ENCODE results near the gene NOS1AP.

Gene NOS1AP

DNA sequence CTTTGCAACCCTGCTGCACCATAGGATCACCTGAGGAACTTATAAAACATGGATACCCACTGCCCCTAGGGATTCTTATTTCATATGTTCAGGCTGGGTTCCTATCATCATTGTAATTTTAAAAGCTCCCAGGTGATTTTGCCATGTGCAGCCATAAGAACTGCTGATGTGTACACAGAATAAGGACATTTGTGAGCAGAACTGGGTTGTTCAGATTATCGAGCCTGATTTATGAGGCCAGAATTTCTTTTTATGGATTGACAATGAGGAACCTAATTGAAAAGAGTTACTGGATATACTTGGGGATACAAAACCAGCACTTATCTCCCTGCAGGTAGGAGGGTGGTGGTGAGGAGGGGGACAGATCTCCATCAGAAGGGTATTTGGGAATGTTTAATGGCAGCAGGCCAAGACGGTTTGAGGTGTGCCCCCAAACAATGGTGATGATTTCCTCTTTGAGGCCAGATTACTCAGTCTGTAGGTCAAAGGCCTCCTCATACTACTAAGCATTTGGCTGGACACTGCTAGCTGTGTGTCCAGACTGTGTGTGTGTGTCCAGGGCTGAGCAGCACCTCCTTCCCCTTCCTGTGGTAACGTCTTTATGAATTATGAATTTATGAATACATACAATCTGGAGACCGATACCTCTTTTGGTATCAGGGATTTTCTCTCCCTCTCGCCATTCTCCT lies 18.9 kb downstream of the NOS1AP start:
- no peak for DNase-seq (ENCODE audit: low read depth in 2 of 2, low spot score in 1 of 2)

DNA sequence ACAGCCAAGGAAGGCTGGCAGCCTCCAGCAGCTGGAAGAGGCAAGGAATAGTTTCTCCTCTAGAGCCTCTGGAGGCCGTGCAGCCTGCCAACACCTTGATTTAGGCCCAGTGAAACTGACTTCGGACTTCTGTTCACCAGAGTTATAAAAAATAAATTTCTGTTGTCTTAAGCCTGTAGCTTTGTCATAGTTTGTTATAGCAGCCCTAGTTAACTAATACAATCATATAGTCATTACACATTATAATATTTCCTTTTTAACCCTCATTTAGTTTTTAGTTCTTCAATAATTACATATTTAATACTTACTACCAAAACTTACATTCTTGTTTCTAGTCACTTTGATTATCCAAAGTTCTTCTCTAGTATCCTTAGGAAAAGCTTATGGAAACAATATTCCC lies 20.3 kb downstream of the NOS1AP start:
- DNase-seq (ENCODE audit: low read depth in 2 of 2, low spot score in 1 of 2) = no peak

DNA sequence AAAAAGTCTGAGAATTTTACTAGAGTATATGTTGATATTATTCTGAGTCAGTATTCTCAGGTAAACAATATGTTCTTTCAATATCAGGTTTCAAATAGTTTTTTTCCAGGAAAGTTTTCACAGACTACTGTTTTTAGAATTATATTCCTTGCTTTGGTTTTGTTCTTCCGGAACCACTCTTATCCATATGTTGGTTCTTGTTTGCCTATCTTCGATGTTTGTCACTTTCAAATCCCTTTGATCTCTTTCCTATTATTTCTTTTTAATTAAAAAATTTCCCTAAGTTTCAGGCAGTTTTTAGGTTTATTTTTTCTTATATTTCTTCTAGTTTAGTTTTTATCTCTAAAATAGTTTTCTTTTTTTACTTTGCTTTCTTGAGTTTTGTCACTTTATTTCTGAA lies 20.9 kb downstream of the NOS1AP start:
- no peak for DNase-seq (ENCODE audit: low read depth in 2 of 2, low spot score in 1 of 2)

DNA sequence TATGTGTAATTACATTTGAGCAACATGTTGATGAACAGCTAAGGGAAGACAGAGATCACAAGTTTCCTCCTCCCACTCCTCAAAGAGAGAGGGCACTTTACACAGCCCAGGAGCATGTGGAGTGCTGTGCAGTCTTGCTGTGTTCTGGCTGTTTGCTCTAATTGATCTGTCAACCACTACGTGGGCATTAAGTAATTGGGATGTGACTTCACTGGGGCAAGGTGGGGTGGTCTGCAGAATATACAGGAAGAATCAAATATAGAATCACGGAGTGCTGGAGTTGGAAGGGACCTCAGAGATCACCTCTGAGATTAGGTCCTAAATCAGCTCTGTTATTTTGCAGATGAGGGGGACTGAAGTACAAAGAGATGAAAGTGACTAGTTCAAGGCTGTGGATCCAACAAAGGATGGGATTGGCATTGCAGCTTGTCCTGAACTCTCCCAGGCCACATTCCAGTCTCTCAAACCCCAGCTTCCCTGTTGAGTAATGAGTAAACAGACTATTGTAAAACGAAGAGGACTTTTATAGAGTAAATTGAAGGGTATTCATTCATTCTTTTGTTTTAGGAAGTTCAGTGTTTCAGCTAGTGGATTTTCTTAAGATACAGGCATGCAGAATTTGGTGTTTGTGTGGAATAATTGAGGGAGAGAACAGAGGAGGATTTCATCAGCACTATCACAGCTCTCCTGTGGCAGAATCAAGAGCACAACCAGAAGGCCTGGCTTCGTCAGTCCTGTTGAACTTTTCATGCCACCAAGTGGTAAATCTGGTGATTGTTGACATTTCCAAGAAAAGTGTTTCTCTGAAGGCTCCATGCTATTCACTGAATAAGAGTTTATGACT lies 22.4 kb downstream of the NOS1AP start:
- DNase-seq (ENCODE audit: low read depth in 2 of 2, low spot score in 1 of 2) = no peak

DNA sequence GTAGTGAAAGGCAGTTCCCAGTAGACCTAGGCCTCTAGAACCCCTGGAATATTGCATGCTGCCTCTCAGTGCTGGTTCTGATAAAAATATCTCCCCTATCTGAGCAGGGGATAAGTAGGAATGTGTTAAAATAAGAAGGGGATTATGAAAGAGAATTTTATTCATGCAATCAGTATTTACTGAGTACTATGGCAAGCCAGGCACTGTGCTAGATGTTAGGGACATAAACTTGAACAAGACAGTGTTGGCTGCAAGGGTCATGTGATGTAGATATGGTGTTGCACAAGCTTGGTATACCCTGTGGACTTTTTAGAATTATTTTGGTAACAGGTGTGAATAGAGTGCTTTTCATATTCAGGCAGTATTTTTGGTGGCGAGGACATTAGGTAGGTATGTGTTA lies 23.6 kb downstream of the NOS1AP start:
- DNase-seq (ENCODE audit: low read depth in 2 of 2, low spot score in 1 of 2) = no peak

DNA sequence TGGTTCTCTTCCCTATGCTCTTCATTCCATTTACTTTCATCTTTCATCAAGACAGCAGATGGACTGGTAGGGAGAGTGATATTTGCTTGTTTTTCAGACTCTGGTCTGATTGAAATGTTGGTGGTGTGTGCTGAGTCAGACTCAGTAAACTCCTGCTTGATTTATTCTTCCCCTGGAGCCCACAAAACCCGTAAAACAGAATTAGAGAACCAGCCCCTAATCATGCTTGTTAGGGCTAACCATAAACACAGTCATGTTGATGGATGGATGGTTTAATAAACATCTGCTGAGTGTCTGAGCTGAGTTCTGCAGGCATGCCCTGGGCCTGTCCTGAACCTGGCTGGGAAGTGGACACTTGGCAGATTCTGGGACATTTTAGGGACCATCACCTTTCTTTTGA lies 24.8 kb downstream of the NOS1AP start:
- no peak for DNase-seq (ENCODE audit: low read depth in 2 of 2, low spot score in 1 of 2)

DNA sequence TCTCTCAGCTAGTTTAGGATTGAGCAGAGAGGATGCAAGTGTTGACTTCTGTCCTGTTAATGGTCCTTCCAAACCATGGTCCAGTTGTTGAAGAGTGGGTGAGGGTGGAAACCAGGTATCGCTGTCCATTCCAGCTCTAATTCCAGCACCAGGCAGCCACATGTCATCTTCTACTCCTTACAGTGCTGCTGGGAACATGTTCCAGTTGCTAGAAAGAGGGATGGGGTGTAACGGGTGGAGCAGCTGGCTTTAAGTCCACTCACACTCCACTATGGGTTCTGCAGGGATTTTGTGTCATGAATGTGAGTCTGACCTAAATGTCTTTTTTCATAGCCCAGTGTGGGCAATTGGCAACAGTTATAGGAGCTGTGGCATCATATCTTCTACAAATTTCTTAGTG lies 25.2 kb downstream of the NOS1AP start:
- DNase-seq (ENCODE audit: low read depth in 2 of 2, low spot score in 1 of 2) = no peak

DNA sequence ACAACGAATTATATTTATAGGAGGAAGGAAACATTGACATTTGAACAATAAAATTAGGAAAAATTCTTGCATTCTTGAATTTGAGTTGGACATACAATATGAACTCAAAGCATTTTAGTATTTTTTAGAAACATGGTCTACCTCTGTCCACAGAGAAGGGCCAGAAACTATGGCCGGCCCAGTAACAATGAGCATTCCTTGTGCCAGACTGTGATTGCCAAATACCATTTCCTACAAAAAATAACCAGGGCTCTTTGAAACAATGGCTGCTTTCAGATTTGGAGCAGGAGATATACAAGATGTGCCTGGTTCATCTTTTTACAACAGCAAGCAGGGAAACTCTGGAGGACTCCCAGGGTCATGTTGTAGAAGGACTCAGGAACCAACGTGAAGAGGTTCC lies 38.4 kb downstream of the NOS1AP start:
- DNase-seq (ENCODE audit: low read depth in 2 of 2, low spot score in 1 of 2) = no peak

DNA sequence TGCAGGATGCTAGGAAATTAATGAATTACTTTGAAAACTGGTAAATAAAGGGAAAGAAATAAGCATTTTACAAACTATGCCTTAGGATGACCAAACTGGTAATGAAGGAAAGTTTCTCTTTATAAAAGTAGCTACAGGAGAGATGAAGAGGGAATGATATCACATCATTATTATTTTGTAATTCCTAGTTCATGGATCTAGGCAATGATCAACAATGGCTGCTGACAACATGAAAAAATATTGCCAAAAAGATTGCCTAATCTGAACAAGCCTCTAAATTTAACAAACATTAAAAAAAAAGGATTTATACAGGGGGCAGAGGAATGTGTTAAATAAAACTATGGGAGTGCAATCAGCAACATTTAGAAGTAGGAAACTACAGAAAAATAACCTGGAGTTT lies 38.9 kb downstream of the NOS1AP start:
- no peak for DNase-seq (ENCODE audit: low read depth in 2 of 2, low spot score in 1 of 2)

DNA sequence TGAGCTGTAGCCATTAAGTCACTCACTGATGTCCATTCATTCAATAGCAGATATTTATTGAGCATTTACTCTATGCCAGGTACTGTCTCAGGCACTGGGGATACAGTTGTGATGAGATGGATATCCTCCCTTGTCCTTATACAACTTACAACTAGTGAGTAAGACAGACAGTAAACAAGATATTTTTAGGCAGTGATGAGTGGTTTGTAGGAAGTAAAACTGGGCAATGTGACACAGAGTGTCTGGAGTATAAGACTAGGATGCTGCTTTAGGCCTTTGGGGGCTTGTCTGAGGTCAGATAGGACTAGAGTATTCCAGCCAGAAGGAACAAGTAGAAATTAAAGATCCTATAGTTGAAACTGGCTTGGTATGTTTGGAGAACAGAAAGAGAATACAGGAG lies 41.4 kb downstream of the NOS1AP start:
- DNase-seq (ENCODE audit: low read depth in 2 of 2, low spot score in 1 of 2) = no peak

DNA sequence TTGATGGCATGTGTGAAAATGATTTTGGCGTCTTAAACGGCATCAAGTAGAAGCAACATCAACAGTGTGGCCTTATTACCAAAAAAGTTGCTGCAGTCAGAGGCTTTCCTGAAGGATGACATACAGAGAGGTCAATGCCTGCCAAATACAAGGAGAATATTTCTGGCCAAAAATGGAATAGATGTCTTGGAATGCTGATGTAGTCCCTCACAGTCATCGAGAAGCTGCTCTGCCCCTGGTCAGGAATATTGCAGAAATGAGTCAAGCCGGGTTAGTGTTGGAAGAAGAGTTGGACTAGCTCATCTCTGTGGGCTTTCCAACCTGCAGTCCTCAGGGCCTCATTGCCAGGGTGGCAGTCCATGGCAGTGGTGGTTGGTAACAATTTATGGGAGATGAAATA lies 42.1 kb downstream of the NOS1AP start:
- DNase-seq (ENCODE audit: low read depth in 2 of 2, low spot score in 1 of 2) = no peak

DNA sequence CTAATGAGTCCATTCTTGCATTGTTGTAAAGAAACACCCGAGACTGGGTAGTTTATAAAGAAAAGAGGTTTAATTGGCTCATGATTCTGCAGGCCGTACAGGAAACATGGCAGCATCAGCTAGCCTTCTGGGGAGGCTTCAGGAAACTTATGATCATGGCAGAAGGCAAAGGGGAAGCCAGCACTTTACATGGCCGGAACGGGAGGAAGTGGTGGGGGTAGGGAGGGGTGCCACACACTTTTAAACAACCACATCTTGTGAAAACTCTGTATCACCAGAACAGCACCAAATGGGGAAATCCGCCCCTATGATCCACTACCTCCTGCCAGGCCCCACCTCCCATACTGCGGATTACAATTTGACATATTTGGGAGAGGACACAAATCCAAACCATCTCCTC lies 43.9 kb downstream of the NOS1AP start:
- DNase-seq (ENCODE audit: low read depth in 2 of 2, low spot score in 1 of 2) = no peak

DNA sequence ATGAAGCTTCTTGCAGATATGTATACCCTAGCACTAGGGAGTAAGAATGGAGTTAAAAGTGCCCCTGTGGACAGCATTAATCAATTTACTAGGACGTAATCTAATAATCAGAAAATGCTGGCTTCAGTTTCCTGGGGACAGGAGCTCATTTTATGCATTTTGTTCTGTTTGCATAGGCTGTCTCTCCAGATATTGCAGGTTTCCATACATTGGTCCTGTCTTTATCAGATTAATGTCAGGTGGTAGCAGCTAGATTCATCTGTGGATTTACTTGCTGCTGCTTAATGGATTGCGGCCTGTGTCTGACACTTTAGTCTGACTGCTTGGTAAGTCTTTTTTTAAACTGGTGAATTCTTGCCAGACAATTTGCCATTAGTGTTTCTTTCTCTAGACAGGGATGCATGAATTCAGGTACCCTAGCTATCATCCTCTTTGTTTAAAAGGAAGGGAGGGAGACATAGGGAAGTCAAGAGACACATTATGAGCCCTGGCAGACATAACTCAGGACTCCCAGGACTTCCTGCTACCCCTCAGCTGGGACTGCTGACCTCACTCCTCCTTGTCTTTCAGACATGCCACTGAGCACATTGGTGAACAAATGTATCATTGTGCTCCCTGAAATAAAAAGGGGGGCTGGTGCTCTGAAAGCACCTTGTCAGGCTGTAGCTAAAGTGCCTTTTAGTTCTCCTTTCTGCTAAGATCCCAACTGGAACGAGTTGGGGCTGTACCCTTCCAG lies 47.7 kb downstream of the NOS1AP start:
- no peak for DNase-seq (ENCODE audit: low read depth in 2 of 2, low spot score in 1 of 2)

DNA sequence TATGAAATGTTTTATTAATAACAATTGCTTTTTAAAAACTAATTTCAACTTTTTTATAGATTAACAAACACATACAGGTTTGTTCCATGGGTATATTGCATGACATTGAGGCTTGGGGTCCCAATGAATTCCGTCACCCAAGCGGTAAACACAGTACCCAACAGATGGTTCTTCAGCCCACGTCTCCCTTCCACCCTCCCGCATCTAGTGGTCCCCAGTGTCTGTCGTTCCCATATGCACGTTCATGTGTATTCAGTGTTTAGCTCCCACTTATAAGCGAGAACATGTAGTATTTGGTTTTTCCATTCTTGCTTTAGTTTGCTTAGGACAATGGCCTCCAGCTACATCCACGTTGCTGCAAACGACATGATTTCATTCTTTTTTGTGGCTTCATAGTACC lies 48.6 kb downstream of the NOS1AP start:
- DNase-seq (ENCODE audit: low read depth in 2 of 2, low spot score in 1 of 2) = no peak

DNA sequence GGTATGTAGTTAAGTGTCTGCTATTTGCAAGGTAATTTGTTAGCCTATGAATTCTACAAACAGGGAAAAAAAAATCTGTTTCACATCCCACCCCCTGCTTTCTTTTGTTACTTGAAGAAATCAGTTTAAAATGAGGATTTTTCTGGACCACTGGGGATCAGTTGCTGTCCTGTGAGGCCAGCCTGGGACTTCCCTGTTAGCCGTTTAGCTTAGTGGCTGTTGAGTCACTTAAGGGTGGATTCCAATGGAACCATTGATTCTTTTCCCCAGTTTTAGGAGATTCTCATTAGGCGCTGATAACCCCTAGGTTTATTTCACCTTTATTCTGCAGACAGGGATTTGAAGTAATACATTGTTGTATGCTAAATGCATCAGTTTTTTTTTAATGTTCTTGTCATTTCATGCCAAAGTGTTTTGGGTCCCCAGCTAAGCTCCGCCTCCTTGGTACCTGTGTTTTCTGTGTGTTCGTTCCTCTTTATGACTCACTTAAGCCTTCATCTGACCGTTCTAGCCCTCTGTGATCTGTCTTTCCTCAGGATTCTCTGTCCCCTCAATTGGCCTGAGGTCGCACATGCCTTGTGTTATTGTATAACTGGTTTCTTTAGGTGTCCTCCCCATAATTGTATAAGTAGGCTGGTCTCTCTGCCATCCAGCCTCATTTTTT lies 59.3 kb downstream of the NOS1AP start:
- no peak for DNase-seq (ENCODE audit: low read depth in 2 of 2, low spot score in 1 of 2)

DNA sequence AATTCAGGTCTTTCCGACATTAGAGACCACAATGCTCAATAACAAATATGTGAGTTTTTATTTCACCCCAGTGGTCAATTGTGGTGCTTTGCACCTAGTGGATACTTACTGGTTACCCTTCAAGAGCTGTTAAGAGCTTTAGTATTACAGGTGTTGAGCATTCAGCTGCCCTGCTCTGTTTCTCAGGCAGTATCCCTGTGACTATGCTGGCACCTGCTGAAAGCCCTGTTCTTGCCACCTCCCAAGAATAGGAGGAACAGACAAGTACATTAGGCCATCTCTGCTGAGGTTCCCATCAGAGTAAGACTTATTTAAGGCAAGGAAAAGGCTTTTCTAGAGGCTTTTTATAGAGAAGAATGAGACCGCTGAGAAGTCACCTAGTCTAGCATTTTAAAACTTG lies 60.8 kb downstream of the NOS1AP start:
- no peak for DNase-seq (ENCODE audit: low read depth in 2 of 2, low spot score in 1 of 2)

DNA sequence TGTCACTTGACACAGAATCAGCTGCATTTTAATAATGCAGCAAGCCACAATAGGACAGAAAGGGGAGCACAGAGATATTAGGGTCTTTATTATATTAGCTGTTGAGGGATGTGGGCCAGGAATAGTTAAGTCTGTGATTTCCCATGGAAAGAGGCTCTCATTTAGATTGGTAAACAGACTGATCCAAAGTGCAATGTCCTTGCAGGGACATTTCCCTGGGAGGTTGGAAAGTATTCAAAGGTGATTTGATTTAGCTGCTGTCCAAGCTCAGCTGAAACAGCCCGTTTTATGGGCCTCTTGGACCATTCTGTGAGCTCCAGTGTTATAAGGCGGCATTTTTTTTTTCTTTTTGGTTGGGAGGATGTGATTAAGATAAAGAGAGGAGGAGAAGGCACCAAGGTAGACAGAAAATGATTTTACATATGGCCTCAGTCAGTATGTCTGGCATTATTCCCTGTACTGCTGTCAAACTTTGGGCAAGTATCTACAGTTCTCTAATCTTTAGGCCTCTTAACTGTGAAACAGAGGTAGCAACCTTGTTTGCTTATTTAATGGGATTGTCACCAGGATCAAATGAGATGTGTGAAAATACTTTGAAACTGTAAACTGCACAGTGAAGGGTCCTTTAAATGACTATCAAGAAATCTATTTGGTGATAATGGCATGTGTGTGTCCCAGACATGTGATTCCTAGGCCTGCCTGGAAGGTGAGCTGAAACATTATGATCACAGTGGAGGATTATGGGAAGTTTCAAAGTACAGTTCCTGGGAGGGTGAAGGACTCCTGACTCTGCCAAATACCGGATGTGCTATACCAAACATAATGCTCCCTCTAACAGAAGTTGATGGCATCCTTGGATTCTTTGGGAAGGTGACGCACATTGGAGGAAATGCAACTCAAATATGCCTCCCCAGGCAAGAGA lies 62.2 kb downstream of the NOS1AP start:
- no peak for DNase-seq (ENCODE audit: low read depth in 2 of 2, low spot score in 1 of 2)

DNA sequence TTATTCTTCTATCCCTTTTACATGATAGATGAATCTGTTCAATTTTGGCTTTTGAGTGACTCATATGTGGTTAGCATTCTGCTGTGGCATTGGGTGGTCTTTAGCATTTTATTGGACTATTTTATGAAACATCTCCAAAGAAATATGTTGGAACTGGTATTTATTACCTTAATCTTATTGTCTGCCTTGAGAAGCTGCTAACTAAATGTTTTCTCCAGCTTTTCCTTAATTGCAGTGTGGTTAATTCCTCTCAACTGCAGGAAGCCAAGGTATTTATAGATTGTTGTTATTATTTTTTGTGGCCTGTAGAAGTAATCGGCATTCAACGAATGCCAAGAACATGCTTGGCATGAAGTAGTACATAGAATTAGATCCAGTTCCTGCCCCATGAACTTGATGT lies 64.1 kb downstream of the NOS1AP start:
- no peak for DNase-seq (ENCODE audit: low read depth in 2 of 2, low spot score in 1 of 2)

DNA sequence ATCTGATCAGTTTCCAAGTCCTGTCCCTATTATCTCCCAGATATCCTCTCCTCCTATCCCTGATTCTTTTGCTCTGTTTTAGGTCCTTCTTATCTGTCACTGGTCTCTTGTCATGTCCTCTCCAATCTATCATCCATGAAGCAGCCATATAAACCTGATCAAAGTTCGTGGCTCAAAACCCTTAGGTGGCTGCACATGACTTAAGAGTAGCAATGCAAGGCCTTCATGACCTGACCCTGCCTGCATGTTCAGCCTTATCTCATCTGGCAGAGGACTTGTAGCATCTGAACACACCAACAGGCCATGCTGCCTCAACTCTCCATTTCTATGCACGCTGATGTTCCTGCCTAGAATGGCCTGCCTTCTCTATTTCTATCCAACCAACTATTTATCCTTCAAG lies 65.2 kb downstream of the NOS1AP start:
- DNase-seq (ENCODE audit: low read depth in 2 of 2, low spot score in 1 of 2) = no peak

DNA sequence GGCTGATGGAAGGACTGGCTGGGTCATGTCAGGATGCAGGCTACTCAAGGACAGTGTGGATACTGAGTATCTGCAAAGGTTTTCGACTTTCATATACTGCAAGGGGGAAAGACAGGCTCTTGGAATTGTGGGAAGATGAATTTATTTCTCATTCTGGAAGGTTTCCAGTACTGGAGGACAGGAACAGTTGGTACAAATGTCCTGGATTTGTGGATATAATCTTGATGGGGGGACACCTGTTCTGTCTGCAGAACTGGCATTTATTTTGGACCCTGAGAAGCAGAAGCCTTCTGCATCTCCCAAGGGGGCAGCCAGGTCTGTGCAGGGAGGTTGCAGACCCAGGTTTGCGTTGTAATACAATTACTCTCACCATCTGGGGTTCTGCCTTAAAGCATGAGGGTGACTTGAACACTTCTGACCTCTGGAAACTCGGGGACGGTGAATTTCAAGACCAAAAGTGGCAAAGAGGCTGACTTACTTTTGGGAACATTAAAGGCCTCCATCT lies 65.8 kb downstream of the NOS1AP start:
- no peak for DNase-seq (ENCODE audit: low read depth in 2 of 2, low spot score in 1 of 2)
